GM13977 (cell line): ENCODE results near the gene SKAP2.

Experiments used
- DNase-seq: peaks from one replicate; pipeline ENCODE4 v3.0.0; 2012; ENCODE audit warnings: low spot score
- CTCF ChIP-seq: IDR thresholded peaks from 2 replicates; pipeline ENCODE4 v1.5.1; 2012; ENCODE audit warnings: mild to moderate bottlenecking, control low read depth; ENCODE audit not compliant: insufficient read depth; ENCODE audit errors: extremely low read depth, missing control alignments
- in situ Hi-C: fragments of 300-500 bp; cut with MboI; formaldehyde crosslinking; loops from one replicate; pipeline ENCODE4 v1.12.0; 2022; ENCODE audit warnings: low sequenced_read_pairs, low pct_unique_long_range_greater_than_20kb, mixed read lengths, inconsistent platforms; ENCODE audit not compliant: unreplicated experiment

The SKAP2 gene

GRCh38 chr7:26743205-26743604, 121.2 kb downstream of the SKAP2 start:
- DNase-seq = no peak
- TF ChIP-seq CTCF = no peak
- in situ Hi-C loops = no loop called here

- TF ChIP-seq CTCF = no peak
- no peak for DNase-seq
- in situ Hi-C loops = no loop called here
These were observed 128.3 kb downstream of the SKAP2 start for GRCh38 chr7:26735976-26736600.

- DNase-seq = no peak
- no peak for TF ChIP-seq CTCF
- in situ Hi-C loops = no loop called here
These were observed 135.1 kb downstream of the SKAP2 start for GRCh38 chr7:26729150-26729775.

- TF ChIP-seq CTCF = no peak
- in situ Hi-C loops = no loop called here
- DNase-seq = no peak
These were observed 138.3 kb downstream of the SKAP2 start for GRCh38 chr7:26726051-26726450.

GRCh38 chr7:26724795-26725194, 139.6 kb downstream of the SKAP2 start:
- no peak for DNase-seq
- in situ Hi-C loops = no loop called here

GRCh38 chr7:26723129-26723528, 141.3 kb downstream of the SKAP2 start:
- no peak for TF ChIP-seq CTCF
- no peak for DNase-seq
- in situ Hi-C loops = no loop called here

More at GRCh38 chr7:26724795-26725194, 139.6 kb downstream of the SKAP2 start:
- TF ChIP-seq CTCF = no peak
